ENCODE data around the gene SDF4. TPM values are rescaled to one million over a fixed set of nuclear protein-coding genes. Genes with fewer than 3 reads are reported as not detected.
A peak's percentile ranks its signal among the peaks of the same experiment; 100 is the strongest.

Gene SDF4
- total and polyA plus RNA-seq, 2 of the 13 experiments (the other 11 are each of a cell fraction or from before 2014, with no cell fraction given), result 80.8 to 107 TPM

DNA sequence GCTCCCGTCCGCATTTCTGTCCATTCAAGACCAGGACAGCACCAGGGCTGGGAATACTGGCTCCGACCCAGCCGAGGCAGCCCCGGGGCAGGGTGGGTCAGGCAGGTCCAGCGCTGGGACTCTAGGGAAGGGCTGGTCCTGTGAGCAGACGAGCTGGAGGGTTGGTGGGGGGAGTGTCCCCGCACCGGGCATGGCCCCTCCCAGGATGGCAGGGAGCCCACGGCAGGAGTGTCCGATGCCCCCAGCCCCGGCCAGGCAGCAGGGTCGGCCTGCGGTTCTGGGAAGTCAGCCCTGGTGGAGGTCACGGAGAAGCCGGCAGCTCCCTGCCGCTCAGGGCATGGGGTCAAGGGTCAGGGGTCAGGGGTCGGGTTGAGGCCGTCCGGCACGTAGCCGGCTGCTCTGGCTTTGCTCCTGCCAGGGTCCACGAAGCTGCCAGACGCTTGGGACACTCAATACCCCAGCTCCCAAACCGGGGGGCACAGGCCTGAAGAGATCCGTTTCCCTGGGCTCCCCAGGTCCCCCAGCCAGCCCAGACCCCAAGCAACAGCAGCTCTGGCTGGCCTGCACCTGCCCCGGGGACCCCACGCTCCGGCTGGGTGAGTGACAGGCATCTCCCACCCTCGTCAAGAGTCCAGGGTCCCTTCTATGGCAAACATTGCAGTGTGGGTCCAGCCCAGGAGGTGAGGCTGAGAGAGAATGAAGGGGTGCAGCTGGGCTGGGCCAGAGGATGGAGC lies 8.0 kb upstream of the SDF4 start (continued):
- TF ChIP-seq JUN (CRISPR knock-in tag; IDR thresholded peaks at IDR 0.05) (no peak), HNRNPL (IDR thresholded peaks at IDR 0.05; ENCODE audit: low read depth, low read length) (peak; percentile 90), ZNF609 (CRISPR knock-in tag; IDR thresholded peaks at IDR 0.05; ENCODE audit: borderline replicate concordance) (peak; percentile 76), JDP2 (CRISPR knock-in tag; IDR thresholded peaks at IDR 0.05; ENCODE audit: borderline replicate concordance) (no peak), ZNF180 (CRISPR knock-in tag; IDR thresholded peaks at IDR 0.05; ENCODE audit: borderline replicate concordance, low read depth) (no peak), ZMAT5 (CRISPR knock-in tag; IDR thresholded peaks at IDR 0.05; ENCODE audit: borderline replicate concordance, low read depth) (no peak), ZSCAN12 (CRISPR knock-in tag; IDR thresholded peaks at IDR 0.05) (no peak), ZNF615 (CRISPR knock-in tag; IDR thresholded peaks at IDR 0.05; ENCODE audit: borderline replicate concordance) (no peak), ZNF678 (CRISPR knock-in tag; IDR thresholded peaks at IDR 0.05) (no peak), SETDB1 (CRISPR knock-in tag; IDR thresholded peaks at IDR 0.05; ENCODE audit: borderline replicate concordance) (no peak), TARDBP (CRISPR knock-in tag; IDR thresholded peaks at IDR 0.05) (no peak), YY1 (IDR thresholded peaks at IDR 0.05; ENCODE audit: insufficient read depth, insufficient replicate concordance, low read depth, low read length) (no peak), ZNF766 (CRISPR knock-in tag; IDR thresholded peaks at IDR 0.05; ENCODE audit: borderline replicate concordance) (no peak), ZNF629 (CRISPR knock-in tag; conservative IDR thresholded peaks at IDR 0.05) (peak; percentile 41; the same call in 1 of the 2 replicates), CERS6 (CRISPR knock-in tag; IDR thresholded peaks at IDR 0.05) (no peak), PTBP1 (IDR thresholded peaks at IDR 0.05; ENCODE audit: low read depth, low read length, poor library complexity, severe bottlenecking) (no peak), SPEN (CRISPR knock-in tag; IDR thresholded peaks at IDR 0.05; ENCODE audit: low read depth) (peak; percentile 84), PBX2 (CRISPR knock-in tag; IDR thresholded peaks at IDR 0.05) (peak; percentile 78), NR2F1 (CRISPR knock-in tag; IDR thresholded peaks at IDR 0.05) (peak; percentile 90 to 93), ETV6 (CRISPR knock-in tag; conservative IDR thresholded peaks at IDR 0.05) (no peak)
- TF ChIP-seq, protein P1, sequence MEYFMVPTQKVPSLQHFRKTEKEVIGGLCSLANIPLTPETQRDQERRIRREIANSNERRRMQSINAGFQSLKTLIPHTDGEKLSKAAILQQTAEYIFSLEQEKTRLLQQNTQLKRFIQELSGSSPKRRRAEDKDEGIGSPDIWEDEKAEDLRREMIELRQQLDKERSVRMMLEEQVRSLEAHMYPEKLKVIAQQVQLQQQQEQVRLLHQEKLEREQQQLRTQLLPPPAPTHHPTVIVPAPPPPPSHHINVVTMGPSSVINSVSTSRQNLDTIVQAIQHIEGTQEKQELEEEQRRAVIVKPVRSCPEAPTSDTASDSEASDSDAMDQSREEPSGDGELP (IDR thresholded peaks at IDR 0.05; ENCODE audit: borderline replicate concordance, low read depth), result peak; percentile 68; the same call in 1 of the 2 replicates
